SK-N-SH (cell line): Measurements from ENCODE around the gene PIK3C2B.

Source experiments
- CTCF ChIP-seq: fragments of 200-600 bp; sonication (generic); IDR thresholded peaks from 2 replicates; pipeline ENCODE4 v1.6.1; 2017; ENCODE audit warnings: antibody characterized with exemption, mild to moderate bottlenecking, moderate library complexity
- EP300 ChIP-seq, 2 experiments: IDR thresholded peaks; 2 replicates each; pipeline versions ENCODE4 v1.4.0 to v1.6.1; 2012; ENCODE audit warnings: borderline replicate concordance in 1 of 2, low read depth in 1 of 2, low read length in 1 of 2
- EZH2phosphoT487 ChIP-seq: fragments of 200-600 bp; sonication (generic); IDR thresholded peaks from 2 replicates; pipeline ENCODE4 v1.6.1; 2017; ENCODE audit warnings: low read depth, mixed run types, mild to moderate bottlenecking, antibody characterized with exemption, moderate library complexity, borderline replicate concordance
- MAX ChIP-seq: IDR thresholded peaks from 2 replicates; pipeline ENCODE4 v1.4.0; 2012; ENCODE audit warnings: low read depth
- MEF2A ChIP-seq: IDR thresholded peaks from 2 replicates; pipeline ENCODE4 v1.4.0; 2012; ENCODE audit warnings: low read depth, borderline replicate concordance
- NRF1 ChIP-seq: IDR thresholded peaks from 2 replicates; pipeline ENCODE4 v1.6.1; 2012; ENCODE audit warnings: low read depth, mild to moderate bottlenecking, low read length
- TEAD4 ChIP-seq: IDR thresholded peaks from 2 replicates; pipeline ENCODE4 v1.4.0; 2012; ENCODE audit warnings: mild to moderate bottlenecking, borderline replicate concordance; ENCODE audit not compliant: insufficient read depth

GRCh38 chr1:204448344-204448964 is 46.2 kb downstream of the PIK3C2B start:
- TF ChIP-seq CTCF = no peak
- TF ChIP-seq EZH2phosphoT487 = no peak
- TF ChIP-seq MAX = no peak
- TF ChIP-seq TEAD4 = no peak
- no peak for TF ChIP-seq NRF1
- no peak for TF ChIP-seq EP300 (IDR thresholded peaks at IDR 0.05; ENCODE audit: borderline replicate concordance in 1 of 2, low read depth in 1 of 2, low read length in 1 of 2)
- TF ChIP-seq MEF2A = no peak
